LNCaP clone FGC (cell line): Measurements from ENCODE around the gene ASS1.

Experiments used
- DNase-seq: peaks from one replicate; pipeline ENCODE4 v3.0.0-alpha.2; 2011; ENCODE audit warnings: low read depth
- H3K4me3 ChIP-seq: 2 replicates; pipeline ENCODE4 v1.5.1; 2011; ENCODE audit warnings: mild to moderate bottlenecking, low read depth, low read length, control low read depth
- TF ChIP-seq, protein P1 (sequence below): IDR thresholded peaks from 2 replicates; pipeline ENCODE4 v1.5.1; 2012; ENCODE audit warnings: mild to moderate bottlenecking; ENCODE audit not compliant: control insufficient read depth, insufficient read depth; ENCODE audit errors: extremely low read depth

Gene ASS1

DNA sequence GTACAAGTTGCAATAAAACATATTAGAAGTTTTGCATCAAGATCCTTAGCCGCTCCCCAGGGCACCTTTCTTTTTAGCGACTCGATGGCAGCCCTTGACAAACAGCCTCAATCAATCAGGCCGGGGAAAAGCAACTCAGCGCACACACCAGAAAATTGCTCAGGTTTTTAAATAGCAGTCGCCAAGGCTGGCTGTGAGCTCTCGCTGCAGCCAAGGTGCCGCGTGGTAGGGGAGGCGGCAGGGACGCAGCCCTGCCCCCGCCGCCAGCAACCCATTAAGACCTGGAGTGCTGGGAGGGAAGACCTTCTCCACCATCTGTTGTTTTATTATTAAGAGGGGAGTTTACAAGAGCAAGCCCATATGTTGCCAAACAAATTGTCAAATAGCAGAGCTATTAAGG lies 22.6 kb downstream of the ASS1 start:
- TF ChIP-seq, protein P1, sequence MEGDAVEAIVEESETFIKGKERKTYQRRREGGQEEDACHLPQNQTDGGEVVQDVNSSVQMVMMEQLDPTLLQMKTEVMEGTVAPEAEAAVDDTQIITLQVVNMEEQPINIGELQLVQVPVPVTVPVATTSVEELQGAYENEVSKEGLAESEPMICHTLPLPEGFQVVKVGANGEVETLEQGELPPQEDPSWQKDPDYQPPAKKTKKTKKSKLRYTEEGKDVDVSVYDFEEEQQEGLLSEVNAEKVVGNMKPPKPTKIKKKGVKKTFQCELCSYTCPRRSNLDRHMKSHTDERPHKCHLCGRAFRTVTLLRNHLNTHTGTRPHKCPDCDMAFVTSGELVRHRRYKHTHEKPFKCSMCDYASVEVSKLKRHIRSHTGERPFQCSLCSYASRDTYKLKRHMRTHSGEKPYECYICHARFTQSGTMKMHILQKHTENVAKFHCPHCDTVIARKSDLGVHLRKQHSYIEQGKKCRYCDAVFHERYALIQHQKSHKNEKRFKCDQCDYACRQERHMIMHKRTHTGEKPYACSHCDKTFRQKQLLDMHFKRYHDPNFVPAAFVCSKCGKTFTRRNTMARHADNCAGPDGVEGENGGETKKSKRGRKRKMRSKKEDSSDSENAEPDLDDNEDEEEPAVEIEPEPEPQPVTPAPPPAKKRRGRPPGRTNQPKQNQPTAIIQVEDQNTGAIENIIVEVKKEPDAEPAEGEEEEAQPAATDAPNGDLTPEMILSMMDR: no peak

DNA sequence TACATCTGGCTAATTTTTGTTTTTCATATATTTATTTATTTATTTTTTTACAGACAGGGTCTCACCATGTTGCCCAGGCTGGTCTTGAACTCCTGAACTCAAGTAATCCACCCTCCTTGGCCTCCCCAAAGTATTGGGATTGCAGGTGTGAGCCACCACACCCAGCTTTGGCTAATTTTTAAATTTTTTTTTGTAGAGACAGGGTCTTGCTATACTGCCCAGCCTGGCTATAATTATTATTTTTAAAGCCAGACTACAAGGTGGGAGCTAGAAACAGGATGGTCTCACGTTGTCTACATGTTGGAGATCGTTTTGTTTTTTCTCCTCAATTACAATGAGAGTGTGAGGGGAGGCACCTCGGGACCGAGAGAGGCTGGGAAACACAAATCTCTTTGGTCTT lies 23.8 kb downstream of the ASS1 start:
- DNase-seq: no peak
- H3K4me3 ChIP-seq: no peak overlapping the region
- TF ChIP-seq, protein P1: no peak

More for the DNA sequence above, 22.6 kb downstream of the ASS1 start:
- no peak overlapping the region for H3K4me3 ChIP-seq
- no peak for DNase-seq

DNA sequence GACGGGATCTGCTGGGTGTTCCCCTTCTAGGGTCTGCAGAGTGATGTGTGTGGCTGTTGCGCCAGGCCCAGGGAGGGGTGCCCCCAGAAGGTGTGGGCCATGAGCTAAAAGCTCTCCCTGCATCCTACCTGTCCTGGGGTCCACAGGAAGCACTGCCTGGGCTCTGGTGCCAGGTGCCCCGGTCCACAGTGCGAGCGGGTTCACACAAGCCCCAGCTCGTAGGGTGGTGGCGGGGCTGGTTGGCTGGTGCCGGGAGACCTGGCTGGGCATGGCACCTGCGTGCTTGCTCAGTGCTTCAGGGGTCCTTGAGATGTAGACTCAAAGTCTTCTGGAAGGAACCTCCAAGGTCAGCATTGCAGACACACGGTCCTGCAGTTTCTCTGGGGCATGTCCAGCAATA lies 25.5 kb downstream of the ASS1 start:
- no peak overlapping the region for H3K4me3 ChIP-seq
- TF ChIP-seq, protein P1: no peak
- no peak for DNase-seq

- no peak for DNase-seq
- no peak overlapping the region for H3K4me3 ChIP-seq
- TF ChIP-seq, protein P1: no peak
These were observed 26.2 kb downstream of the ASS1 start for GRCh38 chr9:130470950-130471349.

DNA sequence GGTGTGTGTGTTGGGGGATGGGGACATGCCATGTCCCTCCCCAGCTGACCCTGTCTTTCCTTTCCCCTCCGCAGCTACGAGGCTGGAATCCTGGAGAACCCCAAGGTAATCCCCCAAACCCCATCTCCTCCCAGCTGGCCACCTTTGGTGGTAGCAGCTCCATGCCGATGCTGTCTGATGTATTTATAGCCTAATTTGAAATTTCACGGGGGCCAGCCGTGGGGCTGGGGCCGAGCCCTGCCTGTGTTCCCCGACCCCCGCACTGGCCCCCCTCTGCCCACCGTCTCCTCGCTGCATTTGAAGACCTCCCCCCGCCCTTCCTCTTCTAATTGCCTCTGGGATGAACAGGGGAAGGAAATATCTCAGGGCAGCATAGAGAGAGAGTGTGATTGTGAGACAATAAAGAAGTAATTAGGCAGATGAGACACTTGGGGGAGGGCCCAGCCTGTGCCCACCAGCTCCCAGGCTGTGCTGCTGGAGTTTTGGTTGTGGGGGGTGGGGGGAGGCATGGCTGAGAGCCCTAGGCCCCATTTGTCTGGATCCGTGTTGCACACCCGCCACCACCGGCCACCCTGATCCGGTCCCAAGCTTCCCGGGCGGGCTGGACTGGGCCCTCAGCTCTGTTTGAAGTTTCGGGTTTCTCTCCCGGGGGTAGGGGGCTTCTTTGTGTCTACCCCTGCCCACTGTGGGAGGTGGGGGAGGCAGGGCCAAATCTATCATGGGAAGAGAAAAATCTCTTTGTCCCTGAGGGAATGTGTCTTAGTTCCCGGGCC lies 26.8 kb downstream of the ASS1 start:
- TF ChIP-seq, protein P1: no peak
- H3K4me3 ChIP-seq: no peak overlapping the region
- no peak for DNase-seq

DNA sequence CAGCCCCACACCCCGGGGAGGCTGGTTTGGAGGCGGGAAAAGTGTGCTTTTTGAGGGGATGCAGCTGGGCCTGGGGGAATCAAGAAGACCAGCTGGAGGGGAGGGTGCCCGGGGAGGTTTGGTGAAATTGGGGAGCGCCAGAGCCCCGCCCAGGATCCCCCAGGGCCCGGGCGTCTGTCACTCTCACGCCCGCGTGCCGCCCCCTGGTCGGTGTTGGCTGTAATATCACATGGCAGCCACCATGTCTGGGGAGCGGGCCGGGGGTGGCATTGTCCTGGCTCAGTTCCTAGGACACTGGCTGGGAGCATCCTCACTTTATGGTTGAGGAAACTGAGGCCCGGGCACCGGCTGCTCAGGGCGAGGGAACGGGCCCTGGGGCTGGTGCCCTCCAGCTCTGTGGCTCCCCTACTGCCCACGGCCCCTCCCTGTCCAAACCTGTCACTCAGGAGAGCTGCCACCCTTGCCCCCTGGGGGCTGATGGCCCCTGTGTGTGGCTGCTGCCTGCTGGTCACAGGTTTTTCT lies 27.5 kb downstream of the ASS1 start:
- TF ChIP-seq, protein P1: no peak
- no peak overlapping the region for H3K4me3 ChIP-seq
- DNase-seq: no peak

DNA sequence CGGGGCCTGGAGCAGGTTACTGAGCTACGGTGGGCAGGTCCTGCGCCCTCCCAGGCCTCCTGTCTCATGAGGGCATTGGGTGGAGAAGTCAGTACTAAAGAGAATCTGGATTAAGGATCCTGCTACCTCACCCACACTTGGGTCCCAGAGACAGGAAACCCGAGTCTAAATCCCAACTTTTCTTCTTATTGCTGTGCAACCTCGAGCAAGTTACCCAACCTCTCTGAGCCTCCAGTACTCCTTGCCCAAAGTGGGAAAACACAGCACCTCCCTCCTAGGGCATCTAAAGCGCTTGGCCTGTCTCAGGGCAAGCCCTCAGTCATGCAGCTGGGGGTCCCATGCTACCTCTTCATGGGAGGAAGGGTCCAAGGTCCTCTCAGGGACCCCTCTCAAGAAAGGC lies 28.2 kb downstream of the ASS1 start:
- TF ChIP-seq, protein P1: no peak
- no peak overlapping the region for H3K4me3 ChIP-seq
- no peak for DNase-seq
